ENCODE data around the gene PLEKHA1.

- TF ChIP-seq, protein P1, sequence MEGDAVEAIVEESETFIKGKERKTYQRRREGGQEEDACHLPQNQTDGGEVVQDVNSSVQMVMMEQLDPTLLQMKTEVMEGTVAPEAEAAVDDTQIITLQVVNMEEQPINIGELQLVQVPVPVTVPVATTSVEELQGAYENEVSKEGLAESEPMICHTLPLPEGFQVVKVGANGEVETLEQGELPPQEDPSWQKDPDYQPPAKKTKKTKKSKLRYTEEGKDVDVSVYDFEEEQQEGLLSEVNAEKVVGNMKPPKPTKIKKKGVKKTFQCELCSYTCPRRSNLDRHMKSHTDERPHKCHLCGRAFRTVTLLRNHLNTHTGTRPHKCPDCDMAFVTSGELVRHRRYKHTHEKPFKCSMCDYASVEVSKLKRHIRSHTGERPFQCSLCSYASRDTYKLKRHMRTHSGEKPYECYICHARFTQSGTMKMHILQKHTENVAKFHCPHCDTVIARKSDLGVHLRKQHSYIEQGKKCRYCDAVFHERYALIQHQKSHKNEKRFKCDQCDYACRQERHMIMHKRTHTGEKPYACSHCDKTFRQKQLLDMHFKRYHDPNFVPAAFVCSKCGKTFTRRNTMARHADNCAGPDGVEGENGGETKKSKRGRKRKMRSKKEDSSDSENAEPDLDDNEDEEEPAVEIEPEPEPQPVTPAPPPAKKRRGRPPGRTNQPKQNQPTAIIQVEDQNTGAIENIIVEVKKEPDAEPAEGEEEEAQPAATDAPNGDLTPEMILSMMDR (IDR thresholded peaks at IDR 0.05; ENCODE audit: low read depth, low read length): no peak
- TF ChIP-seq POLR2A (IDR thresholded peaks at IDR 0.05; ENCODE audit: extremely low read depth, insufficient read length) (no peak), MYC (IDR thresholded peaks at IDR 0.05; ENCODE audit: low read depth, low read length) (no peak)
Observed at GRCh38 chr10:122390679-122391078, 16.2 kb downstream of the PLEKHA1 start.

All from NB4 (cell line).